ENCODE data around the gene COX4I1. TPM values are rescaled to one million over a fixed set of nuclear protein-coding genes. Genes with fewer than 3 reads are reported as not detected.

Gene COX4I1
- total RNA-seq, 2 experiments from 2014 or later: 563 to 568 TPM

DNA sequence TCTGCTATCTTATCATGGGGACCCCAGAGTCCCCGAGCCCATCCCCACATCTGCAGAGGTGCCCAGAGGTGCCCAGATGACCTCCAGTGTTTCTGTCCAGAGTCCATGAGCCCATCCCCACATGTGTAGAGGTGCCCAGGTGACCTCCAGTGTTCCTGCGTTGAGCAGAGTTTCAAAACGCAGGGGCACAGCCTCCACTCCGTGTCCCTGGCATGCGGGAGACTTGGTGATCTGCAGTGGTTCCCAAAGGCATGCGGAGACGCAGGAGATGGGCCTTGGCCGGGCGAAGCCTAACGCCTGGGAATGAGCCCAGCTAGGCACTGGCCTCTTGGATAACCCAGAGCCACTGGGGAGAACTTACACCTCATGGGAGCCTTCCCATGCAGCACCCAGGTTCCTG, 41.3 kb downstream of the COX4I1 start:
- DNase-seq: no peak
- Mint-ChIP-seq H3K9me3 (no peaks in the 10 kb centered on the region), H3K27me3 (ENCODE audit: low read depth) (peaks cover 24% of the 10 kb centered on the region), H3K36me3 (ENCODE audit: low read depth) (no peaks in the 10 kb centered on the region), H3K27ac (no peak overlapping the region), H3K4me3 (no peak overlapping the region), H3K4me1 (ENCODE audit: low read depth) (peaks cover 8% of the 10 kb centered on the region)
- intact Hi-C loops (cut with micrococcal nuclease): no loop called here
- CTCF ChIA-PET: interaction anchor here (1.2 kb wide), 1 partner anchor 26 kb away, joined by 3 read pairs; no protein-coding TSS in a partner anchor

DNA sequence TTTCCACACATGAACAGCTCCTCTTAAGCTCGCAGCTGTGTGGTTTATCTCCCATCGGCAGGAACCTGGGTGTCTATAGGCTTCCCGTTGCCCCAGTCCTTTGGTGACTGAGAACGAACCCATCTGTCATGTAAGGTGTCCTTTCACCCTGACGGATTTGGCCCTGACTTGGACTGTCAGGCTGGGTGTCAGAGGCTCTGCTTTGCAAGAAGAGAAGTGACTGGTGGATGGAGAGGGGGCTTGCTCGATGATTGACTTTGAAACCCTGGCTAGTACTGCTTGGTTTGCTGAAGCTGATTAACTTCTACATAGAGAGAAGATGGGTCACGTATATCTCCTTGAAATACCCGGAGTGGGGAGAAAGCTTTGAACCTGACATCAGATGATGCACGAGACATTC, 42.9 kb downstream of the COX4I1 start:
- no peaks in the 10 kb centered on the region for H3K9me3 Mint-ChIP-seq
- no peak for DNase-seq
- no peak overlapping the region for H3K4me3 Mint-ChIP-seq
- H3K27me3 Mint-ChIP-seq (ENCODE audit: low read depth): peaks cover 19% of the 10 kb centered on the region
- H3K36me3 Mint-ChIP-seq (ENCODE audit: low read depth): no peaks in the 10 kb centered on the region
- peaks cover 11% of the 10 kb centered on the region for H3K4me1 Mint-ChIP-seq (ENCODE audit: low read depth)
- intact Hi-C loops (cut with micrococcal nuclease): no loop called here
- CTCF ChIA-PET: interaction anchor here (1.0 kb wide), 1 partner anchor 28 kb away, joined by 3 read pairs; no protein-coding TSS in a partner anchor
- H3K27ac Mint-ChIP-seq: no peak overlapping the region

GRCh38 chr16:85842848-85843247, 43.4 kb downstream of the COX4I1 start:
- Mint-ChIP-seq H3K4me1 (ENCODE audit: low read depth) (peaks cover 11% of the 10 kb centered on the region), H3K27me3 (ENCODE audit: low read depth) (peaks cover 17% of the 10 kb centered on the region), H3K36me3 (ENCODE audit: low read depth) (no peaks in the 10 kb centered on the region), H3K27ac (no peak overlapping the region), H3K9me3 (no peaks in the 10 kb centered on the region), H3K4me3 (no peak overlapping the region)
- intact Hi-C loops (cut with micrococcal nuclease): no loop called here
- DNase-seq: no peak
- CTCF ChIA-PET: interaction anchor here (1.0 kb wide), 1 partner anchor 29 kb away, joined by 3 read pairs; no protein-coding TSS in a partner anchor

GRCh38 chr16:85843471-85844168, 44.1 kb downstream of the COX4I1 start:
- no peak for DNase-seq
- Mint-ChIP-seq H3K4me3 (no peak overlapping the region), H3K36me3 (ENCODE audit: low read depth) (no peaks in the 10 kb centered on the region), H3K27me3 (ENCODE audit: low read depth) (peaks cover 21% of the 10 kb centered on the region), H3K4me1 (ENCODE audit: low read depth) (peaks cover 11% of the 10 kb centered on the region), H3K9me3 (no peaks in the 10 kb centered on the region), H3K27ac (no peak overlapping the region)
- intact Hi-C loops (cut with micrococcal nuclease): no loop called here
- CTCF ChIA-PET: no interaction called here

GRCh38 chr16:85844169-85844481, 44.6 kb downstream of the COX4I1 start:
- Mint-ChIP-seq H3K27me3 (ENCODE audit: low read depth) (peaks cover 19% of the 10 kb centered on the region), H3K36me3 (ENCODE audit: low read depth) (no peaks in the 10 kb centered on the region), H3K4me3 (no peak overlapping the region), H3K27ac (no peak overlapping the region), H3K9me3 (no peaks in the 10 kb centered on the region), H3K4me1 (ENCODE audit: low read depth) (peaks cover 11% of the 10 kb centered on the region)
- intact Hi-C loops (cut with micrococcal nuclease): no loop called here
- no peak for DNase-seq
- CTCF ChIA-PET: interaction anchor here (1.2 kb wide), 1 partner anchor 25 kb away, joined by 5 read pairs; no protein-coding TSS in a partner anchor

- Mint-ChIP-seq H3K27ac (no peak overlapping the region), H3K36me3 (ENCODE audit: low read depth) (no peaks in the 10 kb centered on the region), H3K9me3 (no peaks in the 10 kb centered on the region), H3K4me3 (no peak overlapping the region), H3K27me3 (ENCODE audit: low read depth) (peaks cover 20% of the 10 kb centered on the region), H3K4me1 (ENCODE audit: low read depth) (peaks cover 11% of the 10 kb centered on the region)
- DNase-seq: no peak
- CTCF ChIA-PET: interaction anchor here (0.6 to 1.4 kb wide), 3 partner anchors 24 to 139 kb away, joined by 3 to 6 read pairs (median 5); no protein-coding TSS in a partner anchor
- intact Hi-C loops (cut with micrococcal nuclease): no loop called here
Measured at GRCh38 chr16:85844786-85845185, 45.3 kb downstream of the COX4I1 start.

DNA sequence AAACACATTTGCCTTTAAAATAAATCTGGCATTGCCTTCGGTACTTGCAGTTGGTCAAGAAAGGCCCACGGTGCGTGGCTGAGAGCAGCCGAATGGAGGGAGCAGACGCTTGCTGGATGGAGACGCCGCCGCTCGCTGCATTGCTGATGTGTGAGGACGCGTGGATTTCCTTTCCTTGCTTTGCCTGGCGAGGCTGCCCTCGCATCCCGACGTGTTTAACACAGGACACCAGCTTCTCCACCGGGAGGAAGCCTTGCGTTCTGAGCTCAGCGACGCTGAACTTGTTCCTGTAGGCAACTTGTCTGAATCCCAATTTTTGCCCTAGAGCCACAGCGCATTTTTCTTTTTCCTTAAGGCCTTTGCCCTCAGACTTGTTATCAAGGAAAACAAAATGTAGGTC, 45.8 kb downstream of the COX4I1 start:
- Mint-ChIP-seq H3K4me3 (no peak overlapping the region), H3K36me3 (ENCODE audit: low read depth) (no peaks in the 10 kb centered on the region), H3K9me3 (no peaks in the 10 kb centered on the region), H3K27me3 (ENCODE audit: low read depth) (peaks cover 20% of the 10 kb centered on the region), H3K4me1 (ENCODE audit: low read depth) (peaks cover 11% of the 10 kb centered on the region), H3K27ac (no peak overlapping the region)
- DNase-seq: no peak
- CTCF ChIA-PET: interaction anchor here (0.6 to 1.4 kb wide), 3 partner anchors 24 to 138 kb away, joined by 3 to 6 read pairs (median 5); no protein-coding TSS in a partner anchor
- intact Hi-C loops (cut with micrococcal nuclease): no loop called here

- H3K9me3 Mint-ChIP-seq: no peaks in the 10 kb centered on the region
- no peak for DNase-seq
- CTCF ChIA-PET: interaction anchor here (0.6 to 0.7 kb wide), 2 partner anchors 24 to 209 kb away, joined by 3 read pairs; no protein-coding TSS in a partner anchor
- intact Hi-C loops (cut with micrococcal nuclease): no loop called here
- H3K27me3 Mint-ChIP-seq (ENCODE audit: low read depth): peaks cover 17% of the 10 kb centered on the region
- H3K4me3 Mint-ChIP-seq: no peak overlapping the region
- peaks cover 11% of the 10 kb centered on the region for H3K4me1 Mint-ChIP-seq (ENCODE audit: low read depth)
- H3K36me3 Mint-ChIP-seq (ENCODE audit: low read depth): no peaks in the 10 kb centered on the region
- H3K27ac Mint-ChIP-seq: no peak overlapping the region
Measured at GRCh38 chr16:85846461-85846860, 47.0 kb downstream of the COX4I1 start.

- Mint-ChIP-seq H3K36me3 (ENCODE audit: low read depth) (no peaks in the 10 kb centered on the region), H3K4me3 (no peak overlapping the region), H3K4me1 (ENCODE audit: low read depth) (peaks cover 11% of the 10 kb centered on the region), H3K9me3 (no peaks in the 10 kb centered on the region), H3K27me3 (ENCODE audit: low read depth) (peaks cover 17% of the 10 kb centered on the region), H3K27ac (no peak overlapping the region)
- DNase-seq: no peak
- intact Hi-C loops (cut with micrococcal nuclease): no loop called here
- CTCF ChIA-PET: no interaction called here
Measured at GRCh38 chr16:85847036-85847435, 47.5 kb downstream of the COX4I1 start.

GRCh38 chr16:85847681-85848601, 48.4 kb downstream of the COX4I1 start:
- Mint-ChIP-seq H3K4me3 (no peak overlapping the region), H3K4me1 (ENCODE audit: low read depth) (peaks cover 11% of the 10 kb centered on the region), H3K27me3 (ENCODE audit: low read depth) (peaks cover 17% of the 10 kb centered on the region), H3K36me3 (ENCODE audit: low read depth) (no peaks in the 10 kb centered on the region), H3K9me3 (no peaks in the 10 kb centered on the region), H3K27ac (no peak overlapping the region)
- CTCF ChIA-PET: interaction anchor here (1.1 to 1.3 kb wide), 2 partner anchors 27 to 28 kb away, joined by 3 read pairs; no protein-coding TSS in a partner anchor
- intact Hi-C loops (cut with micrococcal nuclease): no loop called here
- no peak for DNase-seq

GRCh38 chr16:85848986-85849385, 49.5 kb downstream of the COX4I1 start:
- Mint-ChIP-seq H3K9me3 (no peaks in the 10 kb centered on the region), H3K27ac (no peak overlapping the region), H3K27me3 (ENCODE audit: low read depth) (peaks cover 17% of the 10 kb centered on the region), H3K4me1 (ENCODE audit: low read depth) (peaks cover 11% of the 10 kb centered on the region), H3K36me3 (ENCODE audit: low read depth) (no peaks in the 10 kb centered on the region), H3K4me3 (no peak overlapping the region)
- intact Hi-C loops (cut with micrococcal nuclease): no loop called here
- DNase-seq: no peak
- CTCF ChIA-PET: interaction anchor here (0.6 kb wide), 1 partner anchor 633 kb away, joined by 3 read pairs; no protein-coding TSS in a partner anchor

- H3K27ac Mint-ChIP-seq: no peak overlapping the region
- no peak overlapping the region for H3K4me3 Mint-ChIP-seq
- H3K4me1 Mint-ChIP-seq (ENCODE audit: low read depth): peaks cover 11% of the 10 kb centered on the region
- no peaks in the 10 kb centered on the region for H3K9me3 Mint-ChIP-seq
- intact Hi-C loops (cut with micrococcal nuclease): no loop called here
- peaks cover 17% of the 10 kb centered on the region for H3K27me3 Mint-ChIP-seq (ENCODE audit: low read depth)
- no peaks in the 10 kb centered on the region for H3K36me3 Mint-ChIP-seq (ENCODE audit: low read depth)
- CTCF ChIA-PET: interaction anchor here (0.6 kb wide), 1 partner anchor 633 kb away, joined by 3 read pairs; no protein-coding TSS in a partner anchor
- no peak for DNase-seq
Measured at GRCh38 chr16:85849388-85849787, 49.9 kb downstream of the COX4I1 start.
